GM23338 (cell line): Measurements from ENCODE around the gene MYO7B. TPM values are rescaled to one million over a fixed set of nuclear protein-coding genes. Genes with fewer than 3 reads are reported as not detected.
"Not testable (repeated sequence)": the region's sequence is repeated elsewhere in the genome, so short reads cannot be mapped to it uniquely, and the experiment has no call there.

Experiments
- ATAC-seq: fragments of 200-7000 bp; cut with Tn5 transposase; 3 replicates; pipeline ENCODE4 v1.9.1; 2020
- DNase-seq: peaks from one replicate; pipeline ENCODE4 v3.0.0-alpha.2; 2015; ENCODE audit warnings: low spot score
- H2AFZ ChIP-seq: fragments of 200-600 bp; sonication (generic); 2 replicates; pipeline ENCODE4 v1.8.0; 2016; ENCODE audit warnings: antibody characterized with exemption, mild to moderate bottlenecking, moderate library complexity
- H3F3A ChIP-seq: fragments of 200-600 bp; sonication (generic); replicated peaks from 2 replicates; pipeline ENCODE4 v1.8.0; 2017; ENCODE audit warnings: antibody characterized with exemption, mixed run types, low read depth
- H3K27ac ChIP-seq: fragments of 200-600 bp; sonication (generic); 2 replicates; pipeline ENCODE4 v1.6.1; 2016; ENCODE audit warnings: low read depth
- H3K27me3 ChIP-seq: fragments of 200-600 bp; sonication (generic); 2 replicates; pipeline ENCODE4 v1.8.0; 2016; ENCODE audit warnings: mild to moderate bottlenecking, mixed run types, moderate library complexity; ENCODE audit not compliant: insufficient read depth
- H3K36me3 ChIP-seq: fragments of 200-600 bp; sonication (generic); 2 replicates; pipeline ENCODE4 v1.8.0; 2016; ENCODE audit warnings: mild to moderate bottlenecking; ENCODE audit not compliant: insufficient read depth
- H3K4me1 ChIP-seq: fragments of 200-600 bp; sonication (generic); 2 replicates; pipeline ENCODE4 v1.8.0; 2016; ENCODE audit warnings: mild to moderate bottlenecking, moderate library complexity; ENCODE audit not compliant: insufficient read depth
- H3K4me2 ChIP-seq: fragments of 200-600 bp; sonication (generic); 2 replicates; pipeline ENCODE4 v1.7.1; 2017; ENCODE audit warnings: mixed run types
- H3K4me3 ChIP-seq: fragments of 200-600 bp; sonication (generic); 2 replicates; pipeline ENCODE4 v1.6.1; 2016; ENCODE audit warnings: mixed run types
- H3K79me2 ChIP-seq: fragments of 200-600 bp; sonication (generic); replicated peaks from 2 replicates; pipeline ENCODE4 v1.8.0; 2017; ENCODE audit warnings: mild to moderate bottlenecking; ENCODE audit not compliant: insufficient read depth
- H3K9me2 ChIP-seq: fragments of 200-600 bp; sonication (generic); 2 replicates; pipeline ENCODE4 v1.8.0; 2017; ENCODE audit not compliant: insufficient read depth
- H4K20me1 ChIP-seq: fragments of 200-600 bp; sonication (generic); replicated peaks from 2 replicates; pipeline ENCODE4 v1.8.0; 2017; ENCODE audit warnings: mild to moderate bottlenecking; ENCODE audit not compliant: insufficient read depth
- H3K27ac Mint-ChIP-seq: 2 replicates; pipeline ENCODE4 v1.8.0; 2020; ENCODE audit warnings: inconsistent platforms, mild to moderate bottlenecking, moderate library complexity, mixed read lengths
- H3K27me3 Mint-ChIP-seq: 3 replicates; pipeline ENCODE4 v1.8.0; 2022; ENCODE audit warnings: low read depth, mild to moderate bottlenecking, moderate library complexity, mixed read lengths, inconsistent platforms; ENCODE audit not compliant: insufficient read depth, poor library complexity
- H3K36me3 Mint-ChIP-seq: 3 replicates; pipeline ENCODE4 v1.8.0; 2021; ENCODE audit warnings: low read depth, mild to moderate bottlenecking, inconsistent platforms, moderate library complexity, mixed read lengths
- H3K4me1 Mint-ChIP-seq: 3 replicates; pipeline ENCODE4 v1.8.0; 2020; ENCODE audit warnings: mild to moderate bottlenecking, inconsistent platforms, mixed read lengths
- H3K4me3 Mint-ChIP-seq: 3 replicates; pipeline ENCODE4 v1.8.0; 2021; ENCODE audit warnings: moderate library complexity, mild to moderate bottlenecking, inconsistent platforms, mixed read lengths
- H3K9me3 Mint-ChIP-seq: 3 replicates; pipeline ENCODE4 v1.8.0; 2020; ENCODE audit warnings: moderate library complexity, mild to moderate bottlenecking, inconsistent platforms, mixed read lengths
- CREB1 ChIP-seq: fragments of 250-450 bp; sonication (Bioruptor Pico); IDR thresholded peaks from 2 replicates; pipeline ENCODE4 v1.5.0; 2020; ENCODE audit warnings: low read depth, mild to moderate bottlenecking, moderate library complexity
- CTCF ChIP-seq, 2 experiments: fragments of 200-600 bp in 1 of 2; sonication (generic) in 1 of 2; conservative IDR thresholded peaks; 2 replicates each; pipeline versions ENCODE4 v1.5.1 to v1.6.1; 2016 to 2017; ENCODE audit warnings: antibody characterized with exemption in 2 of 2, low read depth in 2 of 2, mild to moderate bottlenecking in 2 of 2, moderate library complexity in 1 of 2
- ETS1 ChIP-seq: IDR thresholded peaks from 2 replicates; pipeline ENCODE4 v1.6.1; 2016; ENCODE audit warnings: antibody characterized with exemption
- NANOG ChIP-seq: IDR thresholded peaks from 2 replicates; pipeline ENCODE4 v1.6.1; 2016; ENCODE audit warnings: antibody characterized with exemption, borderline replicate concordance
- REST ChIP-seq: IDR thresholded peaks from one replicate; pipeline ENCODE4 v1.6.1; 2018; ENCODE audit warnings: antibody characterized with exemption; ENCODE audit not compliant: unreplicated experiment
- STAT1 ChIP-seq: IDR thresholded peaks from one replicate; pipeline ENCODE4 v1.6.1; 2016; ENCODE audit warnings: antibody characterized with exemption; ENCODE audit not compliant: unreplicated experiment
- ZNF114 ChIP-seq: fragments of 250-450 bp; sonication (Bioruptor Pico); IDR thresholded peaks from 2 replicates; pipeline ENCODE4 v1.5.0; 2020; ENCODE audit warnings: mild to moderate bottlenecking, moderate library complexity
- ZNF331 ChIP-seq: fragments of 250-450 bp; sonication (Bioruptor Pico); IDR thresholded peaks from 2 replicates; pipeline ENCODE4 v1.5.0; 2020; ENCODE audit warnings: low read depth, mild to moderate bottlenecking, moderate library complexity
- polyA plus RNA-seq: library from polyadenylated mRNA; unstranded; fragments of >200 nt; fragmentation: Nextera tagmentation; extraction: Ambion mirVana; gene quantifications from 2 replicates; pipeline ENCODE4 v1.2.1, GENCODE V29; 2016
- total RNA-seq: library from RNA; depleted of rRNA; stranded (reverse); fragments of >200 nt; shearing (Covaris generic); gene quantifications from 2 replicates; pipeline ENCODE4 v1.2.3, GENCODE V29; 2014

MYO7B gene
- total and polyA plus RNA-seq, 2 experiments from 2014 or later, result not detected

- not testable (repeated sequence) for DNase-seq, H3K9me3 Mint-ChIP-seq, H3K36me3 ChIP-seq, H3K27me3 ChIP-seq, H3K9me2 ChIP-seq, H3K27ac Mint-ChIP-seq, ATAC-seq, H3K27ac ChIP-seq, H3K4me2 ChIP-seq, H2AFZ ChIP-seq, H3F3A ChIP-seq, H4K20me1 ChIP-seq, H3K4me3 ChIP-seq, H3K36me3 Mint-ChIP-seq, H3K4me3 Mint-ChIP-seq
- peaks cover 16% of the 10 kb centered on the region for H3K79me2 ChIP-seq
- H3K4me1 ChIP-seq, result peaks cover 15% of the 10 kb centered on the region
- Mint-ChIP-seq H3K4me1 (peaks cover 16% of the 10 kb centered on the region), H3K27me3 (peaks cover 12% of the 10 kb centered on the region)
These were observed 6.1 kb upstream of the MYO7B start for GRCh38 chr2:127529416-127529815.

GRCh38 chr2:127530245-127531140 is 5.0 kb upstream of the MYO7B start:
- DNase-seq, result peak; percentile 15
- Mint-ChIP-seq H3K9me3 (peaks cover 4% of the 10 kb centered on the region; the same call in 1 of the 3 replicates), H3K27me3 (peaks cover 10% of the 10 kb centered on the region), H3K4me1 (peaks cover 16% of the 10 kb centered on the region), H3K27ac (no peak overlapping the region), H3K4me3 (no peak overlapping the region), H3K36me3 (no peaks in the 10 kb centered on the region; the same call in 2 of the 3 replicates)
- peaks cover 15% of the 10 kb centered on the region for H3K4me1 ChIP-seq
- H3F3A ChIP-seq, result no peaks in the 10 kb centered on the region
- H2AFZ ChIP-seq, result no peak overlapping the region
- peaks cover 2% of the 10 kb centered on the region for H3K9me2 ChIP-seq
- no peaks in the 10 kb centered on the region for H4K20me1 ChIP-seq
- H3K4me3 ChIP-seq, result no peak overlapping the region
- ATAC-seq, result no peak
- no peaks in the 10 kb centered on the region for H3K36me3 ChIP-seq
- peaks cover 5% of the 10 kb centered on the region for H3K79me2 ChIP-seq
- no peaks in the 10 kb centered on the region for H3K27me3 ChIP-seq
- no peak overlapping the region for H3K27ac ChIP-seq
- no peak overlapping the region for H3K4me2 ChIP-seq
- no peak for TF ChIP-seq ZNF331 (CRISPR knock-in tag)
- no peak for TF ChIP-seq STAT1
- no peak for TF ChIP-seq CREB1 (CRISPR knock-in tag)
- no peak for TF ChIP-seq ZNF114 (CRISPR knock-in tag)
- no peak for TF ChIP-seq ETS1
- TF ChIP-seq REST, result no peak
- no peak for TF ChIP-seq NANOG
- TF ChIP-seq CTCF (conservative IDR thresholded peaks at IDR 0.05; ENCODE audit: low read depth in 2 of 2), result no peak
